Stimulated activated effector memory CD8-positive, alpha-beta T cell treated with anti-CD3 and anti-CD28 coated beads, Interleukin-12 subunit alpha, Interleukin-12 subunit beta, amount 100 ng/mL, for 72 hours (primary cell): ENCODE measurements around the gene HDAC11.
A peak's percentile ranks its signal among the peaks of the same experiment; 100 is the strongest.
"Not testable (repeated sequence)": the region's sequence is repeated elsewhere in the genome, so short reads cannot be mapped to it uniquely, and the experiment has no call there.

Experiments used
- ATAC-seq: fragments of 150-1000 bp; cut with Tn5 transposase; 2 replicates; pipeline ENCODE4 v1.10.0; 2021
- DNase-seq, 2 donors: peaks; one replicate each; pipeline ENCODE4 v3.0.0; 2021 to 2022; ENCODE audit warnings: low spot score in 2 of 2
- H3K27ac Mint-ChIP-seq: one replicate; pipeline ENCODE4 v1.8.0; 2022; ENCODE audit warnings: mild to moderate bottlenecking, mixed read lengths
- H3K36me3 Mint-ChIP-seq: one replicate; pipeline ENCODE4 v1.8.0; 2022; ENCODE audit warnings: mild to moderate bottlenecking, mixed read lengths
- H3K4me1 Mint-ChIP-seq: one replicate; pipeline ENCODE4 v1.8.0; 2022; ENCODE audit warnings: mixed read lengths
- H3K4me3 Mint-ChIP-seq: one replicate; pipeline ENCODE4 v1.8.0; 2022; ENCODE audit warnings: mild to moderate bottlenecking, mixed read lengths
- H3K9me3 Mint-ChIP-seq: one replicate; pipeline ENCODE4 v1.8.0; 2022; ENCODE audit warnings: mixed read lengths

The HDAC11 gene

GRCh38 chr3:13480340-13481318 lies 523 bp downstream of the HDAC11 start:
- Mint-ChIP-seq H3K36me3 (no peaks in the 10 kb centered on the region), H3K27ac (peak overlapping the region; percentile 89), H3K4me1 (peaks cover 39% of the 10 kb centered on the region), H3K9me3 (no peaks in the 10 kb centered on the region), H3K4me3 (peak overlapping the region; percentile 91)
- peak in 1 of 2 donors; percentile 64 for DNase-seq
- ATAC-seq = peak; percentile 34

- peaks cover 6% of the 10 kb centered on the region for H3K36me3 Mint-ChIP-seq
- H3K4me1 Mint-ChIP-seq = peaks cover 44% of the 10 kb centered on the region
- H3K27ac Mint-ChIP-seq = no peak overlapping the region
- H3K4me3 Mint-ChIP-seq = no peak overlapping the region
- ATAC-seq (no peak), DNase-seq (no peak)
- H3K9me3 Mint-ChIP-seq = no peaks in the 10 kb centered on the region
These were observed 2.1 kb downstream of the HDAC11 start for GRCh38 chr3:13482106-13482690.

DNA sequence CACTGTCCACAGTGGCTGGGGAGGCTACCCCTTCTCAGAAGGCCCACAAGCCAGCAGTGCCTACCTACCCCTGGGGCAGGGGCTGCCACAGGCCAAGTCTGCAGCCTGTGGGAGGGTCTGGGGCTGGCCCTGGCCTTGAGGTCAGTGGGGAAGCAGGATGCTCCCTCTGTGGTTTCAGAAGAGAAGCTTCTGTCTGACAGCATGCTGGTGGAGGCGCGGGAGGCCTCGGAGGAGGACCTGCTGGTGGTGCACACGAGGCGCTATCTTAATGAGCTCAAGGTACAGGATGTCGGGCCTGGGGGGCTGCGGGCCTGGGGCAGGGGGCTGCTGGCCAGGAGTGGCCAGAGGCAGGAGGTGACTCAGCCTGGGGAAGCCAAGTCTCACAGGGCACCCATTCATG lies 3.2 kb downstream of the HDAC11 start:
- ATAC-seq = no peak
- Mint-ChIP-seq H3K36me3 (peaks cover 6% of the 10 kb centered on the region), H3K4me3 (no peak overlapping the region), H3K9me3 (no peaks in the 10 kb centered on the region), H3K27ac (no peak overlapping the region), H3K4me1 (peaks cover 49% of the 10 kb centered on the region)
- no peak for DNase-seq

DNA sequence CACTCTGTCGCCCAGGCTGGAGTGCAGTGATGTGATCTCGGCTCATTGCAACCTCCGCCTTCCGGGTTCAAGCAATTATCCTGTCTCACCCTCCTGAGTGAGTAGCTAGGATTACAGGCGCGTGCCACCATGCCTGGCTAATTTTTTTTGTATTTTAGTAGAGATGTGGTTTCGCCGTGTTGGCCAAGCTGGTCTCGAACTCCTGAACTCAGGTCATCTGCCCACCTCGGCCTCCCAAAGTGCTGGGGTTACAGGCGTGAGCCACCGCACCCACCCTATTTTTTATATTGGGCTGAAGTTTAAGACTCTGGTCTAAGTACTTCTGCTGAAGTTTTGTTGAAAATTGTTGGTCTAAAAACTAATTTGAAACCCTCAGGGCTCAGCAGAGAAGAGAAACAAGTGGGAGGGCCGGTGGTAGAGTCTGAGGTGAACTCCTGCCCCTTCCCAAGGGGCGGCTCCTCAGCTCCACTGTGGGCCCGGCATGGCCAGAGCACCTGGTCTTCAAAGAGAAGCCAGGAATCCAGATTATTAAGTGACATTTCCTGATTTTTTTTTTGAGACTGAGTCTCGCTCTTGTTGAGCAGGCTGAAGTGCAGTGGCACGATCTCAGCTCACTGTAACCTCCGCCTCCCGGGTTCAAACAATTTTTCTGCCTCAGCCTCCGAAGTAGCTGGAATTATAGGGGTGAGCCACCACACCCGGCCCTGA lies 4.0 kb downstream of the HDAC11 start:
- Mint-ChIP-seq H3K4me1 (peaks cover 44% of the 10 kb centered on the region), H3K27ac (peak overlapping the region; percentile 97), H3K36me3 (peaks cover 6% of the 10 kb centered on the region), H3K9me3 (no peaks in the 10 kb centered on the region), H3K4me3 (no peak overlapping the region)
- DNase-seq (no peak), ATAC-seq (no peak)

GRCh38 chr3:13484851-13485590 lies 4.9 kb downstream of the HDAC11 start:
- Mint-ChIP-seq H3K36me3 (peaks cover 6% of the 10 kb centered on the region), H3K9me3 (no peaks in the 10 kb centered on the region), H3K4me3 (no peak overlapping the region), H3K27ac (peak overlapping the region; percentile 97), H3K4me1 (peaks cover 40% of the 10 kb centered on the region)
- ATAC-seq (no peak), DNase-seq (no peak)

GRCh38 chr3:13485630-13486562 lies 5.8 kb downstream of the HDAC11 start:
- peak overlapping the region; percentile 97 for H3K27ac Mint-ChIP-seq
- not testable (repeated sequence) for H3K4me3 Mint-ChIP-seq, H3K9me3 Mint-ChIP-seq, DNase-seq, H3K36me3 Mint-ChIP-seq, ATAC-seq
- H3K4me1 Mint-ChIP-seq = peaks cover 36% of the 10 kb centered on the region

- Mint-ChIP-seq H3K36me3 (peaks cover 6% of the 10 kb centered on the region), H3K4me3 (no peak overlapping the region), H3K27ac (peak overlapping the region; percentile 71), H3K9me3 (no peaks in the 10 kb centered on the region), H3K4me1 (peaks cover 23% of the 10 kb centered on the region)
- ATAC-seq = no peak
- no peak for DNase-seq
These were observed 7.3 kb downstream of the HDAC11 start for GRCh38 chr3:13487403-13487802.

DNA sequence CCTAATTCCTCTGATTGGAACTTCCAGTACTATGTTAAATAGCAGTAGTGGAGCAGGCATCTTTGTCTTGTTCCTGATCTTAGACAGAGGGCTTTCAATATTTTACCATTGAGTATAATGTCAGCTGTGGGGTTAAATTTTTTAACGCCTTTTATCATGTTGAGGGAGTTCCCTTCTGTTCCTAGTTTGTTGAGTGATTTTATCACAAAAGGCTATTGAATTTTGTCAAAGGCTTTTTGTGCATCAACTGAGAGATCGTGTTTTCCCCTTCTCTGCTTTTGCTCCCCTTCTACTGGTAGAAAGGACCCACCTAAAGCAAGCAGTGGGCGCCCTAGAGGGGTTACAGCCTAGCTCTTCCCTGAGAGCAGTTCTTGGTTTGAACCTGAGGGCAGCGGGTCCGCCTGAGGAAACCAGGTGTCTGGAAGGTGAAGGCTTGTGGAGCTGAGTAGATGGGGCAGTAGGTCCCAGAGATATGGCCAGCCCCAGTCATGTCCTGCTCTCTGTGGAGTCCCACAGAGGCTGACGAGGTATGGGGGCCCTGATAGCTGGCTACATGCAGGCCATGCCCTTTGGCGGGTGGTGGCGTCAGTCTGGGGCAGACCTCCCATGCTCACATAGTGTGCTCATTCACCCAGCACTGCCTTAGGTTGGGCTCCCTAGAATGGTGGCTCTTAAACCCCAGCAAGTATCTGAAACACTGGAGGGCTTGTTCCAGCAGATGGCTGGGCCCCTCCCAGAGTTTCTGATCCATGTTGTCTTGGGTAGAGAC lies 11.3 kb downstream of the HDAC11 start:
- no peaks in the 10 kb centered on the region for H3K9me3 Mint-ChIP-seq
- ATAC-seq = no peak
- H3K27ac Mint-ChIP-seq = no peak overlapping the region
- peaks cover 30% of the 10 kb centered on the region for H3K4me1 Mint-ChIP-seq
- H3K4me3 Mint-ChIP-seq = no peak overlapping the region
- DNase-seq = no peak
- H3K36me3 Mint-ChIP-seq = peaks cover 1% of the 10 kb centered on the region

- ATAC-seq (no peak), DNase-seq (no peak)
- no peaks in the 10 kb centered on the region for H3K9me3 Mint-ChIP-seq
- H3K4me3 Mint-ChIP-seq = no peak overlapping the region
- H3K36me3 Mint-ChIP-seq = no peaks in the 10 kb centered on the region
- peaks cover 28% of the 10 kb centered on the region for H3K4me1 Mint-ChIP-seq
- no peak overlapping the region for H3K27ac Mint-ChIP-seq
These were observed 11.9 kb downstream of the HDAC11 start for GRCh38 chr3:13492048-13492447.

DNA sequence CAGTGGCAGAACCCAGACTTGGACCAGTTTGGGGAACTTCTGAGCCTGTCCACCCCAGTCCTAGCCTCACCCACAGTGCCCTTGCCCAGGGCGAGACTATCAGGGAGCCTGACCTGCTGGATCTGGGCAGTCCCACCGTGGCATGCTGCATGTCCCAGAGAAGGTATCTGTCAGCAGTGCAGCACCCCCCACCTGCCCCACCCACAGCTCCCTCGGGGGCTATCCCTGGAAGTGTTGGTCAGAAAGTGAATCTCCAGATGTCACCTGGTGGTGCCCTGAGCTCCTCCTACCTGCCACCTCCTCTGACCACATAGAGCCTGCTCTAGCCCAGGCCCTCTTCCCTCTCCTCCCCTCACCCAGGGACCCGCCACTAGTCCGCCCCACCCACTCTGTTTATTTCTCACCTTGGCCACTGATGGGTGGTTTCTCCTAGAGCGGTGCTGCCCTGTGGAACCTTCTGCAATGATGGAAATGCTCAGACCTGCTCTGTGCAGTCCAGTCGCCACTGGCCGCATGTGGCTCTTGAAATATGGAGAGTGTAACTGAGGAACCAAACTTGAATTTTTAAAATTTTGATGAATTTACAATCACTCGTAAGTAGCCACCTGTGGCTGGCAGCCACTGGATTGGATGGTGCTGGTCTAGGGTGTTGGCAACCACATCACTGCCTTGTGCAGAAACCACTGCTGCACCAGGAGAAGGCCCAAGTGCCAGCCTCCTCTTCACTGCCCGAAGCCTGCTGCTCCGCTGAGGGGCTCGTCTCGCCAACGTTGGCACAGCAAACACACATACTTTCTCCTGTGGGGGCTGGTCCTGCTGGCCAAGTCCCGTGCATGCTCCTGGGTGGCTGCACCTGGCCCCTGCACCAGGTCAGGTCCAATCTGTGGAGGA lies 13.1 kb downstream of the HDAC11 start:
- DNase-seq (no peak), ATAC-seq (no peak)
- no peaks in the 10 kb centered on the region for H3K36me3 Mint-ChIP-seq
- H3K27ac Mint-ChIP-seq = peak overlapping the region; percentile 80
- H3K4me1 Mint-ChIP-seq = peaks cover 22% of the 10 kb centered on the region
- no peak overlapping the region for H3K4me3 Mint-ChIP-seq
- H3K9me3 Mint-ChIP-seq = no peaks in the 10 kb centered on the region

DNA sequence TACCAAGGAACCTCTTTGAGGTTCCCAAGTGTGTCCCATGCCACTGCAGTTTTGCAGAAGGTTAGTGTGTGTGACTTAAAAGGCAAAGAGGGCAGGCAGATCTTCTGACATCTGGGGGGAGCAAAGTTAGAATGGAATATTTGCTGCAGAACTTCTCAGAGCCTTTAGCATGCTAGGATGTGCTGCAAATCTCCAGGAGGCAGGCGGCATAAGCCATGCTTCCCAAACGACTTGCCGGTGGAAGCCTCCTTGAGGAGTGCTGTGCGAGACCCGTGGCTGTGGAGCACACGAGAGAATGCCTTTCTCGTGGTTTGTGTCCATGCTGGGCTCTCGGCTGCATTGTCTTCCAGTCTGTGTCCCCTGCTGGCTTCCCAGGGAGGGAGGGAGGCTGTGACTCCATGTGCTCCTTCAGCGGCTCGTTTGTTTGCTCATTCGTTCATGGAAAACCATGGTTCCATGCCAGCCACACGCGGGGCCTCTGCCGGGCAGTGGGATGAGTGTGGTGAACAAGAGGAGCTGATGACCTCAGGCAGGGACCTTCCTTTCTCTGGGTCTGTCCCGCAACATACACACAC lies 13.8 kb downstream of the HDAC11 start:
- H3K27ac Mint-ChIP-seq = no peak overlapping the region
- no peak overlapping the region for H3K4me3 Mint-ChIP-seq
- no peaks in the 10 kb centered on the region for H3K36me3 Mint-ChIP-seq
- H3K9me3 Mint-ChIP-seq = no peaks in the 10 kb centered on the region
- peaks cover 22% of the 10 kb centered on the region for H3K4me1 Mint-ChIP-seq
- ATAC-seq (no peak), DNase-seq (no peak)

DNA sequence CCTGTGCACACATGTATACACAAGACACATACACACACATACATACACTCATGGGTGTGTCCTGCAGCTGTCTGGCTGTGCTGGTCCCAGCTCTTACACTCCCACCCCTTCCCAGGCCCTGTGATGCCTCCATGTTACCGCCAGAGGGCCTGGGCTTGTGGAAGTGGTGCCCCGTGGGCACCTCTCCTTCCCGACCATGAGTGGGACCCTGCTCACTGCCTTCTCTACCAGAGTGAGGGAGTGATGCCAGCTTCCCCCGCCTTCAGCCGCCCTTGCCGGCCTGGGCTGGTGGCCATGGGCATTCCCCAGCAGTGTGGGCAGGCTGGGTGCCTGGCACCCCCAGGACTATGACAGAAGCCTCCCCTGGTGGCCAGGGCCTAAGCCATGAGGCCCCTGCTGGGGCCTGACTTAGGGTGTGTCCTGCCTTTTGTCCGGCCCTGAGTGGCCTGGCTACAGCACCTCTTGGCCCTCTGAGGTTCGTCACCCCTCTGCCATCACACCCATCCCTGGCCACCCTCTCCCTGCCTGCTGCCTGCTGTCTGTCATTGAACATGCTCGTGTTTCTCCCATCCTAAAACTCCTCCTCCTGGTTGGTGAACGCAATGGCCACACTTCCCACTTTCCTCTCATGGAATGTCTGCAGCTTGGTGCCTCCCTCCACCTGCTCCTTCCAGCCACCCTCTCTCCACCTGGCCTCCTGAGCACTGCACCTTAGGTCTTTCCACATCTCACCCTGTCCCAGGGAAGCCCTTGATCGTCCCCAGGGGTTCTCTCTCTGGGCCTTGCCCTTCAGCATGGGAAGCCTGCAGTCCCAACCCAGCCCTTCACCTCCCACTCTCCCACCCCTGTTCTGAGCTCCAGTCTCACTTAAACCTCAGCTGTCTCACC lies 14.6 kb downstream of the HDAC11 start:
- DNase-seq (no peak), ATAC-seq (peak; percentile 35)
- Mint-ChIP-seq H3K4me3 (no peak overlapping the region), H3K4me1 (peaks cover 22% of the 10 kb centered on the region), H3K9me3 (no peaks in the 10 kb centered on the region), H3K27ac (peak overlapping the region; percentile 74), H3K36me3 (no peaks in the 10 kb centered on the region)
